Measurements from ENCODE around the gene TWIST1.

TWIST1 gene

GRCh38 chr7:19117091-19117869 lies at the start of gene TWIST1:
TWIST1 (minus strand) TSS chr7:19117636; CDS start chr7:19117321, 315 bp downstream.
- peak; percentile 95 for DNase-seq

GRCh38 chr7:19161671-19162070 lies 44.2 kb upstream of the TWIST1 start:
- peak; percentile 10 for DNase-seq

GRCh38 chr7:19146699-19147098 lies 29.3 kb upstream of the TWIST1 start:
- DNase-seq: no peak

- DNase-seq: no peak
These were observed 28.1 kb upstream of the TWIST1 start for GRCh38 chr7:19145434-19146115.

GRCh38 chr7:19144661-19145433 lies 27.4 kb upstream of the TWIST1 start, which contains the start of gene FERD3L:
FERD3L (minus strand) TSS chr7:19145421; CDS start chr7:19145362, 59 bp downstream.
- DNase-seq: no peak

- no peak for DNase-seq
These were observed 26.6 kb upstream of the TWIST1 start for GRCh38 chr7:19143881-19144574.

GRCh38 chr7:19139706-19140327 lies 22.4 kb upstream of the TWIST1 start:
- DNase-seq: no peak

GRCh38 chr7:19133886-19134285 lies 16.4 kb upstream of the TWIST1 start:
- peak; percentile 70 for DNase-seq

- DNase-seq: no peak
These were observed 16.0 kb upstream of the TWIST1 start for GRCh38 chr7:19133390-19133789.

- DNase-seq: peak; percentile 40
These were observed 11.4 kb upstream of the TWIST1 start for GRCh38 chr7:19128856-19129255.

- peak; percentile 70 for DNase-seq
These were observed 4.6 kb upstream of the TWIST1 start for GRCh38 chr7:19121977-19122588.

GRCh38 chr7:19119870-19120486 lies 2.5 kb upstream of the TWIST1 start:
- DNase-seq: no peak

- no peak for DNase-seq
These were observed 1.9 kb upstream of the TWIST1 start for GRCh38 chr7:19119372-19119771.

- DNase-seq: no peak
These were observed 1.4 kb upstream of the TWIST1 start for GRCh38 chr7:19118636-19119371.

- peak; percentile 52 for DNase-seq
These were observed 603 bp upstream of the TWIST1 start for GRCh38 chr7:19117870-19118608.

GRCh38 chr7:19116121-19117090 lies 1.0 kb downstream of the TWIST1 start:
- DNase-seq: peak; percentile 23

- DNase-seq: no peak
These were observed 2.9 kb downstream of the TWIST1 start for GRCh38 chr7:19114551-19114855.

- peak; percentile 70 for DNase-seq
These were observed 3.4 kb downstream of the TWIST1 start for GRCh38 chr7:19113855-19114550.

All from HCEC 1CT (cell line).